Left ventricle myocardium inferior (tissue), 1 donor: ENCODE results near the gene EBF4. TPM values are rescaled to one million over a fixed set of nuclear protein-coding genes. Genes with fewer than 3 reads are reported as not detected.

ENCODE experiments used
- DNase-seq: peaks from one replicate; pipeline ENCODE4 v3.0.0-alpha.2; 2020
- H3K27ac ChIP-seq: fragments of 200-600 bp; replicated peaks from 2 replicates; pipeline ENCODE4 v1.8.0; 2021
- H3K27me3 ChIP-seq: fragments of 200-600 bp; 2 replicates; pipeline ENCODE4 v1.8.0; 2021; ENCODE audit warnings: low read depth
- H3K36me3 ChIP-seq: fragments of 200-600 bp; 2 replicates; pipeline ENCODE4 v1.8.0; 2021
- H3K4me1 ChIP-seq: fragments of 200-600 bp; 2 replicates; pipeline ENCODE4 v1.8.0; 2021
- H3K4me3 ChIP-seq: fragments of 200-600 bp; 2 replicates; pipeline ENCODE4 v1.8.0; 2021; ENCODE audit warnings: mild to moderate bottlenecking, moderate library complexity
- H3K9me3 ChIP-seq: fragments of 200-600 bp; replicated peaks from 2 replicates; pipeline ENCODE4 v1.8.0; 2021
- CTCF ChIP-seq: fragments of 200-600 bp; IDR thresholded peaks from 2 replicates; pipeline ENCODE4 v1.8.0; 2021; ENCODE audit warnings: antibody characterized with exemption, mild to moderate bottlenecking, borderline replicate concordance
- intact Hi-C: fragments of 100-400 bp; cut with micrococcal nuclease; formaldehyde crosslinking; loops from one replicate; pipeline ENCODE4 v1.11.0; 2022
- total RNA-seq: library from RNA; stranded (reverse); fragmentation: NEBNext Ultra II Directional; extraction: Animal tissue kit (Norgen Biotek cat#: 25700); gene quantifications from one replicate; pipeline ENCODE4 v1.2.1, GENCODE V29; 2021
- donor health status: DM: no; HTN: yes; CAD: no; lungs with severe emphysema.

The EBF4 gene
- total RNA-seq, 1 donor from 2014 or later = 4.9 TPM

- Histone ChIP-seq H3K4me3 (no peak overlapping the region), H3K4me1 (no peaks in the 10 kb centered on the region), H3K27ac (no peak overlapping the region), H3K9me3 (peaks cover 17% of the 10 kb centered on the region), H3K36me3 (no peaks in the 10 kb centered on the region), H3K27me3 (peaks cover 34% of the 10 kb centered on the region)
- no peak for TF ChIP-seq CTCF
- DNase-seq = no peak
- intact Hi-C loops = no loop called here
These were observed 81.2 kb downstream of the EBF4 start for GRCh38 chr20:2773812-2774211.

GRCh38 chr20:2775139-2775538 lies 82.6 kb downstream of the EBF4 start:
- Histone ChIP-seq H3K9me3 (peaks cover 17% of the 10 kb centered on the region), H3K4me3 (no peak overlapping the region), H3K36me3 (no peaks in the 10 kb centered on the region), H3K4me1 (no peaks in the 10 kb centered on the region), H3K27ac (no peak overlapping the region), H3K27me3 (peaks cover 28% of the 10 kb centered on the region)
- TF ChIP-seq CTCF = no peak
- DNase-seq = no peak
- intact Hi-C loops = no loop called here

- H3K4me3 ChIP-seq = no peak overlapping the region
- no peak for DNase-seq
- H3K4me1 ChIP-seq = no peaks in the 10 kb centered on the region
- H3K36me3 ChIP-seq = no peaks in the 10 kb centered on the region
- no peak overlapping the region for H3K27ac ChIP-seq
- peaks cover 17% of the 10 kb centered on the region for H3K9me3 ChIP-seq
- intact Hi-C loops = no loop called here
- peaks cover 52% of the 10 kb centered on the region for H3K27me3 ChIP-seq
- no peak for TF ChIP-seq CTCF
These were observed 86.2 kb downstream of the EBF4 start for GRCh38 chr20:2778602-2779321.

GRCh38 chr20:2780948-2781347 lies 88.4 kb downstream of the EBF4 start:
- H3K4me1 ChIP-seq = no peaks in the 10 kb centered on the region
- no peak for TF ChIP-seq CTCF
- H3K36me3 ChIP-seq = no peaks in the 10 kb centered on the region
- H3K27me3 ChIP-seq = peaks cover 57% of the 10 kb centered on the region
- H3K27ac ChIP-seq = no peak overlapping the region
- H3K9me3 ChIP-seq = peaks cover 6% of the 10 kb centered on the region
- DNase-seq = no peak
- intact Hi-C loops = no loop called here
- H3K4me3 ChIP-seq = no peak overlapping the region

- Histone ChIP-seq H3K9me3 (peaks cover 10% of the 10 kb centered on the region), H3K36me3 (no peaks in the 10 kb centered on the region), H3K27me3 (peaks cover 55% of the 10 kb centered on the region), H3K27ac (no peak overlapping the region), H3K4me3 (no peak overlapping the region), H3K4me1 (no peaks in the 10 kb centered on the region)
- no peak for TF ChIP-seq CTCF
- DNase-seq = no peak
- intact Hi-C loops = no loop called here
These were observed 91.5 kb downstream of the EBF4 start for GRCh38 chr20:2783908-2784566.
